Mononuclear cell (primary cell): ENCODE measurements around the gene RERE. TPM values are rescaled to one million over a fixed set of nuclear protein-coding genes. Genes with fewer than 3 reads are reported as not detected.
"Not testable (repeated sequence)": the region's sequence is repeated elsewhere in the genome, so short reads cannot be mapped to it uniquely, and the experiment has no call there.

Source experiments
- H3K27me3 ChIP-seq: 2 replicates; pipeline ENCODE4 v1.6.0; 2011; ENCODE audit warnings: low read length, control low read depth; ENCODE audit not compliant: insufficient read depth
- H3K4me1 ChIP-seq: 2 replicates; pipeline ENCODE4 v1.5.1; 2011; ENCODE audit warnings: mild to moderate bottlenecking, low read length, control low read depth; ENCODE audit not compliant: insufficient read depth
- H3K4me3 ChIP-seq: 2 replicates; pipeline ENCODE4 v1.5.1; 2011; ENCODE audit warnings: mild to moderate bottlenecking, low read length, moderate library complexity
- H3K9me3 ChIP-seq: 2 replicates; pipeline ENCODE4 v1.5.1; 2011; ENCODE audit warnings: low read depth, mild to moderate bottlenecking, control low read depth, low read length
- total RNA-seq: library from RNA; depleted of rRNA; stranded (reverse); fragments of >200 nt; gene quantifications from one replicate; pipeline ENCODE4 v1.2.3, GENCODE V29; 2012

RERE gene
- total RNA-seq, 1 donor = 60.7 TPM

DNA sequence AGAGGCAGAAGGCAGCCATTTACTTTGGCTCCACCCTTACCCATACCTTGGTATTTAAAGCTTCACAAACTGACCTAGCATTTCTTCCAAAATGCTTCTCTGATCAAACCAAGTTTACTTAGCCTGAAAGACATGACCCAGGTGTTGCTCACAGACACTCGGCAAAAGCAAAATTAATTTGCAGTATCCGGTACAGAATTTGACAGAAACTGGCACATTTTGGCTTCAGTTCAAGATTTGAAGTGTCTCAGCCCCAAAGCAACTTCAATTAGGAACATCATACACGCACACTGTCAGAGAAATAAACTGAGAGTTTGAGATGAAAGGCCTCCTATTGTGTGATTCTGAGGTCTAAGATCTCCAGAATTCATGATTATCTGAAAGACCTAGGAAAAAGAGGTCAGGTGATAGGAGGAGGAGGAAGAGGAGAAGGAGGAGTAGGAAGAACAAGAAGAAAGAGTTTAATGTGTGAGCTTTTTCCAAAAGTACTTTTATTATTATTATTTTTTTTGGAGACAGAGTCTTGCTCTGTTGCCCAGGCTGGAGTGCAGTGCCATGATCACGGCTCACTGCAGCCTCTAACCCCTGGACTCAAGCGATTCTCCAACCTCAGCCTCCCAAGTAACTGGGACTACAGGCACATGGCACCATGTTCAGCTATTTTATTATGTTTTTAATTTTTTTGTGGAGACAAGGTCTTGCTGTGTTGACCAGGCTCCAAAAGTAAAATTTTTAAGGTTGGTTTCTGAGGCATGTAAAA is 355.9 kb downstream of the RERE start:
- Histone ChIP-seq H3K27me3 (no peaks in the 10 kb centered on the region), H3K4me3 (no peak overlapping the region), H3K9me3 (no peaks in the 10 kb centered on the region), H3K4me1 (peaks cover 42% of the 10 kb centered on the region)

DNA sequence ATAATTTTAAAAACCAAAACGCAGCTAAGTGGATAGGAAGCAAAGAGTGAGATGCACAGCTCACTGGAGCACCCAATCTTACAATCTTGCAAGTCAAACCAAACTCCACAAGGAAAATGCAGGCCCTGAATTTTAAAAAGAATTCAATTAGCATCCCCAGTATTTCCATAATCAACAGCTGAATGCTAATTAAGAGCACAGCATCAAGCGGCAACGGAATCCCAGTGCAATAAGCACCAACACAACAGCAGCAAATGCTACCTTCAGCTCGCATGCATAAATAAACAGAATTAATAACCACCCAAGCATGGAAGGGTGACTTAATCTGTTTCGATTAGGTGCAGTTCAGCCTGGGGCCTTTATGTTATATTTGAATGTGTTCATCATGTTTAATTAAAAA is 356.7 kb downstream of the RERE start:
- Histone ChIP-seq H3K4me1 (peaks cover 39% of the 10 kb centered on the region), H3K4me3 (no peak overlapping the region), H3K27me3 (no peaks in the 10 kb centered on the region), H3K9me3 (no peaks in the 10 kb centered on the region)

- Histone ChIP-seq H3K4me1 (peaks cover 36% of the 10 kb centered on the region), H3K4me3 (no peak overlapping the region), H3K9me3 (no peaks in the 10 kb centered on the region), H3K27me3 (no peaks in the 10 kb centered on the region)
Observed at GRCh38 chr1:8460132-8460544, 357.3 kb downstream of the RERE start.

GRCh38 chr1:8458607-8459006 is 358.8 kb downstream of the RERE start:
- Histone ChIP-seq H3K4me1 (peaks cover 30% of the 10 kb centered on the region), H3K9me3 (no peaks in the 10 kb centered on the region), H3K27me3 (no peaks in the 10 kb centered on the region), H3K4me3 (no peak overlapping the region)

- Histone ChIP-seq H3K9me3 (no peaks in the 10 kb centered on the region), H3K27me3 (no peaks in the 10 kb centered on the region), H3K4me1 (peaks cover 23% of the 10 kb centered on the region), H3K4me3 (no peak overlapping the region)
Observed at GRCh38 chr1:8457760-8458381, 359.6 kb downstream of the RERE start.

GRCh38 chr1:8456991-8457390 is 360.4 kb downstream of the RERE start:
- Histone ChIP-seq H3K9me3 (no peaks in the 10 kb centered on the region), H3K27me3 (no peaks in the 10 kb centered on the region), H3K4me3 (no peak overlapping the region), H3K4me1 (peaks cover 16% of the 10 kb centered on the region)

- Histone ChIP-seq H3K27me3 (no peaks in the 10 kb centered on the region), H3K9me3 (no peaks in the 10 kb centered on the region), H3K4me3 (no peak overlapping the region), H3K4me1 (peaks cover 16% of the 10 kb centered on the region)
Observed at GRCh38 chr1:8456308-8456912, 361.0 kb downstream of the RERE start.

DNA sequence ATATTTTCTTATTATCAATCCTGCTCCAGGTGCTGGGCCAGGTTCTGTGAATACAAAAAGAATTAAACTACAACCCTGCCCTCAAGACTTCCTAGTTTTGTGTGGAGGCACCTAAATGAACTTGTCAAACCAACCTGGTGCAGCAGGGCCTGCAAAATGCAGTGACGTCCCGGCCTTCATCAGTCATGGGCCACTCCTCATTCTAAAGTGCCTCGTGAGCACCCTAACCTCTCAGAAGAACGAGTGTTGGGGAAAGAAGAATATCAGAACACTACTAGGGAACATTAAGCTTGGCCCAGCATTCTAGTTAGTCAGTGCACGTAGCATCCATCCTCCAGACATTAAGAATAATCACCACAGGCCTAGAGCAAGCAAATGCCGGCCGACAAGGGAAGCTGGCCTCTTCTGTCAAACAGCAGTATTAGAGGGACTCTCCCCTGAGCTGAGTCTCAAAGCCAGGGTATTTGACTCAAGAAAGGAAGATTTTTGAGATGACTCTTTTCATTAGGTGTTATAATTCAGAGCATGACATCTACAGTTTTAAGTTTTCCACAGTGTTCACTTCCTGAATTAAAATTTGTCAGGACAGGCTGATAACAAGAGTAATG is 361.6 kb downstream of the RERE start:
- Histone ChIP-seq H3K4me3 (no peak overlapping the region), H3K27me3 (no peaks in the 10 kb centered on the region), H3K9me3 (no peaks in the 10 kb centered on the region), H3K4me1 (peaks cover 16% of the 10 kb centered on the region)

DNA sequence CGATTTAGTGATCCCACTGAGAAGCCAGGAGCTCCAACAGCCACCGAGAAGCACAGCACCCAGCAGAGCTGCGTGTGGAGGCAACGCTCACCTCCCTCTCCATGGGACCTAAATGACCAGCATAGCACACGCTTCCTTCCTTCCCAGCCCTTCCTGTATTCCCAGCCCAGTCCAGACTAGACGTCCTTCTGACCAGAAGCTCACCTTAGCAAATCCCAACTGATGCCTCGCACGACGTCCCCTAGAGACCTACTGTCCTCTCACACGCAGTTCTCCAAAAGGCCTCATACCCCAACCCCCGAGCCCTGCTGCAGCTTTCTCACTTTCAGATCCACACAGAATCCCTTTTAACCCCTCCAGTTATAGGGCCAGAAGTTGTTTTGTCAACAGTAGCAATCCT is 367.1 kb downstream of the RERE start:
- no peak overlapping the region for H3K4me3 ChIP-seq
- H3K9me3 ChIP-seq = no peaks in the 10 kb centered on the region
- no peaks in the 10 kb centered on the region for H3K27me3 ChIP-seq
- H3K4me1 ChIP-seq = peaks cover 10% of the 10 kb centered on the region

DNA sequence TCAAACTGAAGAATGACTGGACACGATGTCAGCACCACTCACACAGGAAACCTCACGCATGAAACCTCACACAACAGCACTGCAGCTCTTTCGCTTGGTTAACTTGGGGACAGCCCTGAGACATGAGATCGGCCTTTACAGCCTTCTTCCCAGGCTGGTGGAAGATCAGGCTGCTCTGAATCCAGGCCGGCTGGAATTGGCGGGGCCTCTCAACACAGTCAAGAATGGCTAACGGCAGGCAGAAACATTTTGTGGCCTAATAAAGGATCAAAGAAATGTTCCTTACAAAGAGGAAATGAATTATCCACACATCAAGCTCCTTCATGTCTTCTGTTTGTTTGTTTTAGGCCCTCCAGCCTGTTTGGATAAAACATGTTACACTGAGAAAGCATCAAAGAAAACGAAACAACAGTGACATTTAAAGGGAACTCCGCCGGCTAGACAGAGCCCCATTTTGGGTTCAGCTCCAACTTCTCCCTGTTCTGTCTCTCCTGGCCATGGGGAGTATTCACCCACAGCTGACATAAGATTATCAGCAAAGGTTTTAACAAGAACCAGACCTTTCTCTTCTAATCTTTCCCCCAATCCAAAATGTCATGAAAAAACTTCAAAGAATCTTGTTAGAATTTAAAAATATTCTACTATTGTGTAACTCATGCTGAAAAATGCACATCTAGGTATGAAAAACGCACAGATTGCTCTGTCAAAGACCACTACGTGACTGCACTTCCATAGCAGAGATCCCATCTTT is 368.4 kb downstream of the RERE start:
- Histone ChIP-seq H3K27me3 (no peaks in the 10 kb centered on the region), H3K4me1 (peaks cover 10% of the 10 kb centered on the region), H3K4me3 (no peak overlapping the region), H3K9me3 (no peaks in the 10 kb centered on the region)

DNA sequence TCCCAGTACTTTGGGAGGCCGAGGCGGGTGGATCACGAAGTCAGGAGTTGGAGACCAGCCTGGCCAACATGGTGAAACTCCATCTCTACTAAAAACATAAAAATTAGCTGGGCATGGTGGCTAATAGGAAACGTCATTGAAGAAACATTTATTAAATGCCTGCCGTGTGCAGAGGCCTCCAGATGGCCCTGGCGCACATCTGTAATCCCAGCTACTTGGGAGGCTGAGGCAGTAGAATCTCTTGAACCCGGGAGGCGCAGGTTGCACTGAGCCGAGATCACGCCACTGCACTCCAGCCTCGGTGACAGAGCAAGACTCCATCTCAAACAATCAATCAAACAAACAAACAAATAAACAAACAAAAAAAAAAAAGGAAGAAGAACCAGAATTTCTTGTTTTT is 368.9 kb downstream of the RERE start:
- H3K4me3 ChIP-seq, H3K4me1 ChIP-seq, H3K27me3 ChIP-seq, H3K9me3 ChIP-seq: not testable (repeated sequence)

DNA sequence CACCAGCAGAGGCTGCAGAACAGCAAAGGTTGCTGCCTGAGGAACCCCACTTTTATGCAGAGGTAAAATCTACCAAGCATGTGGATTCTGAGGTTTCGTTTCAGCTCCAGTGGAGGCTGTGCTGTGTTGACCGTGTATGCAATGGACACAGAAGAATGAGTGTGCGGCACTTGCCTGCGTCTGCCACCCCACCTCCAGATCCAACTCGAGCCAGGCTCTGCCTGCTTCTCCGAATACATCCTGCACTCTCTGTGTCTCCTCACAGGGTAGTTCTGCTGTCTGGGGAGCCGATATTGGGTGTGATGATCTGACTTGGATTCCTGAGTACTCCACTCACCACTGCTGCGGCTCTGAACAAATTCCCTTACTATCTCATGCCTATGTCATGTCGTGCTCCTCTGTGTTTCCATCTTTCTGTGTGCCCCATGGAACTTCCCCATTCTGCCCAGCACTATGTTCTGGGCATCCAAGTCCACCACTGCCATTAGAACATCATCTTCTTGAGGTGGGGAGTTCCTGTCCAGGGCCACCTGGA is 369.8 kb downstream of the RERE start:
- Histone ChIP-seq H3K9me3 (no peaks in the 10 kb centered on the region), H3K27me3 (no peaks in the 10 kb centered on the region), H3K4me1 (peaks cover 10% of the 10 kb centered on the region), H3K4me3 (no peak overlapping the region)

DNA sequence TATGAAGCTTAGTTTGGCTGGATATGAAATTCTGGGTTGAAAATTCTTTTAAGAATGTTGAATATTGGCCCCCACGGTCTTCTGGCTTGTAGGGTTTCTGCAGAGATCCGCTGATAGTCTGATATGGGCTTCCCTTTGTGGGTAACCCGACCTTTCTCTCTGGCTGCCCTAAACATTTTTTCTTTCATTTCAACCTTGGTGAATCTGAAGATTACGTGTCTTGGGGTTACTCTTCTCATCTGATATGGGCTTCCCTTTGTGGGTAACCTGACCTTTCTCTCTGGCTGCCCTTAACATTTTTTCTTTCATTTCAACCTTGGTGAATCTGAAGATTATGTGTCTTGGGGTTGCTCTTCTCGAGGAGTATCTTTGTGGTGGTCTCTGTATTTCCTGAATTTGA is 371.3 kb downstream of the RERE start:
- H3K9me3 ChIP-seq, H3K4me1 ChIP-seq, H3K4me3 ChIP-seq: not testable (repeated sequence)

DNA sequence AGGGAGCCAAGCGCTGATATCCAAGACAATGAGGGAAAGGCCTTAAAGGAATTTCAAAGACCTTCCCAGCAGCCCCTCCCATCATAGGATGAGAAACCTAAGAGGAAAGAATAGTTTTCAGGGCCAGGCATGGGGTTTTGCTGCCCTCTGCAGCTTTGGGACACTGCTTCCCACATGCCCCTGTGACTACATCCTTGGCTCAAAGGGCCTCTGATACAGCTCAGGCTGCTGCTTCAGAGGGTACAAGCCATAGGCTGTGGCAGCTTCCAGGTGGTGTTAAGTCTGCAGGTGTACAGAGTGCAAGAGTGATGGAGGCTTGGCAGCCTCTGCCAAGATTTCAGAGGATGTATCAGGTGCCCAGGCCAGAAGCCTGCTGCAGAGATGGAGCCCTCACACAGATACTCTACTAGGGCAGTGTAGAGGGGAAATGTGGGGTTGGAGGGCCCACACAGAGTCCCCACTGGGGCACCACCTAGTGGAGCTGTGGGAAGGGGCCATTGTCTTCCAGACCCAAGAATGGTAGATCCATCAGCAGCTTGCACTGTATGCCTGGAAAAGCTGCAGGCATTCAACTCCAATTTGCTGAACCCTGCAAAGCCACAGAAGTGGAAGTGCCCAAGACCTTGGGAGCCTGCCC is 373.8 kb downstream of the RERE start:
- Histone ChIP-seq H3K27me3 (no peaks in the 10 kb centered on the region), H3K9me3 (no peaks in the 10 kb centered on the region), H3K4me3 (no peak overlapping the region), H3K4me1 (peaks cover 12% of the 10 kb centered on the region)

More for the DNA sequence above, 371.3 kb downstream of the RERE start:
- not testable (repeated sequence) for H3K27me3 ChIP-seq
